ENCODE results near the gene ALOX12B. TPM values are rescaled to one million over a fixed set of nuclear protein-coding genes. Genes with fewer than 3 reads are reported as not detected.

ALOX12B gene
- total and polyA plus RNA-seq, 2 of the 13 experiments (the other 11 are each of a cell fraction or from before 2014, with no cell fraction given), result 0.13 TPM; not detected in 1

DNA sequence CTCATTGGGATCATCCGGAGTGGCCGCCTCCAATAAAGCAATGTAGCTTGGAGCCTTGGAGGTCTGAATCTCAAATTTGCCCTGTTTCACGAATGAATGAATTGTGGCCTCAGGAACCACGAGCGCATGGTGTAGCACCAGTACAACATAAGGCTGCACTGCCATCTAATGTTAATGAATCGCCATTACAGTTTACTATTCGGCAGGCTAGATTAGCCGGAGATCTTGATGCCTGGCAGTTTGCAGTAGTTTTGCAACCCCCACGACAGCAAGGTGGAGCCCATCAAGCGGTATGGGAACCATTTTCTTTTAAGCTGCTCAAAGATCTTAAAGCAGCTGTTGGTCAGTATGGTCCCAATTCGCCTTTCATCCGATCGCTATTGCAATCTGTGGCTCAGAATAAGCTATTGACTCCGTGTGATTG lies 29.8 kb downstream of the ALOX12B start (continued):
- 0 out of 2 replicates have a peak, but pooled peaks have one; percentile 55 for TF ChIP-seq ZFP82 (CRISPR knock-in tag; IDR thresholded peaks at IDR 0.05; ENCODE audit: borderline replicate concordance)
- TF ChIP-seq ZNF274 (CRISPR knock-in tag; IDR thresholded peaks at IDR 0.05), result peak; percentile 51; the same call in 1 of the 2 replicates
- TF ChIP-seq MAZ (IDR thresholded peaks at IDR 0.05; ENCODE audit: borderline replicate concordance, low read depth, low read length), result no peak
- 0 out of 2 replicates have a peak, but pooled peaks have one; percentile 13 for TF ChIP-seq MAZ (CRISPR knock-in tag; IDR thresholded peaks at IDR 0.05; ENCODE audit: low read depth)
- TF ChIP-seq, protein P1, sequence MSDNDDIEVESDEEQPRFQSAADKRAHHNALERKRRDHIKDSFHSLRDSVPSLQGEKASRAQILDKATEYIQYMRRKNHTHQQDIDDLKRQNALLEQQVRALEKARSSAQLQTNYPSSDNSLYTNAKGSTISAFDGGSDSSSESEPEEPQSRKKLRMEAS (IDR thresholded peaks at IDR 0.05), result peak; percentile 75
- no peak for TF ChIP-seq HNRNPH1 (optimal IDR thresholded peaks at IDR 0.05; ENCODE audit: low read depth, low read length)
- TF ChIP-seq ZFYVE20 (CRISPR knock-in tag; IDR thresholded peaks at IDR 0.05; ENCODE audit: borderline replicate concordance, low read depth), result no peak
- TF ChIP-seq NR1H2 (CRISPR knock-in tag; IDR thresholded peaks at IDR 0.05; ENCODE audit: borderline replicate concordance, low read depth), result no peak
- no peak for TF ChIP-seq ZNF10 (CRISPR knock-in tag; IDR thresholded peaks at IDR 0.05; ENCODE audit: borderline replicate concordance, low read depth)
- 0 out of 2 replicates have a peak, but pooled peaks have one; percentile 12 for TF ChIP-seq ZNF205 (CRISPR knock-in tag; IDR thresholded peaks at IDR 0.05)
- TF ChIP-seq SMC3 (IDR thresholded peaks at IDR 0.05; ENCODE audit: low read length), result peak; percentile 64
- TF ChIP-seq CREB1 (IDR thresholded peaks at IDR 0.05), result no peak
- TF ChIP-seq CREB1 (CRISPR knock-in tag; IDR thresholded peaks at IDR 0.05), result 0 out of 2 replicates have a peak, but pooled peaks have one; percentile 34
- no peak for TF ChIP-seq ZNF34 (CRISPR knock-in tag; IDR thresholded peaks at IDR 0.05; ENCODE audit: borderline replicate concordance)
- TF ChIP-seq TMF1 (CRISPR knock-in tag; IDR thresholded peaks at IDR 0.05; ENCODE audit: low read depth), result 0 out of 2 replicates have a peak, but pooled peaks have one; percentile 10
- peak; percentile 49 for TF ChIP-seq SAP130 (CRISPR knock-in tag; IDR thresholded peaks at IDR 0.05; ENCODE audit: low read depth)
- TF ChIP-seq RXRB (CRISPR knock-in tag; IDR thresholded peaks at IDR 0.05; ENCODE audit: borderline replicate concordance), result peak; percentile 7; the same call in 1 of the 2 replicates
- TF ChIP-seq NONO (IDR thresholded peaks at IDR 0.05), result no peak
- TF ChIP-seq NONO (CRISPR knock-in tag; conservative IDR thresholded peaks at IDR 0.05), result 0 out of 2 replicates have a peak, but pooled peaks have one; percentile 61
- TF ChIP-seq CEBPB (IDR thresholded peaks at IDR 0.05; ENCODE audit: borderline replicate concordance, low read depth, low read length), result peak; percentile 18; the same call in 1 of the 2 replicates
- 0 out of 2 replicates have a peak, but pooled peaks have one; percentile 25 for TF ChIP-seq ZNF160 (CRISPR knock-in tag; IDR thresholded peaks at IDR 0.05)
- TF ChIP-seq ZNF788 (CRISPR knock-in tag; IDR thresholded peaks at IDR 0.05; ENCODE audit: borderline replicate concordance), result no peak
- no peak for TF ChIP-seq STAT6 (CRISPR knock-in tag; IDR thresholded peaks at IDR 0.05; ENCODE audit: borderline replicate concordance)
- peak; percentile 94; the same call in 1 of the 2 replicates for TF ChIP-seq ZNF816 (CRISPR knock-in tag; IDR thresholded peaks at IDR 0.05; ENCODE audit: borderline replicate concordance)
- TF ChIP-seq KLF12 (CRISPR knock-in tag; IDR thresholded peaks at IDR 0.05; ENCODE audit: borderline replicate concordance), result 0 out of 2 replicates have a peak, but pooled peaks have one; percentile 25
- no peak for TF ChIP-seq ZNF235 (CRISPR knock-in tag; IDR thresholded peaks at IDR 0.05; ENCODE audit: borderline replicate concordance)
- TF ChIP-seq, protein P2, sequence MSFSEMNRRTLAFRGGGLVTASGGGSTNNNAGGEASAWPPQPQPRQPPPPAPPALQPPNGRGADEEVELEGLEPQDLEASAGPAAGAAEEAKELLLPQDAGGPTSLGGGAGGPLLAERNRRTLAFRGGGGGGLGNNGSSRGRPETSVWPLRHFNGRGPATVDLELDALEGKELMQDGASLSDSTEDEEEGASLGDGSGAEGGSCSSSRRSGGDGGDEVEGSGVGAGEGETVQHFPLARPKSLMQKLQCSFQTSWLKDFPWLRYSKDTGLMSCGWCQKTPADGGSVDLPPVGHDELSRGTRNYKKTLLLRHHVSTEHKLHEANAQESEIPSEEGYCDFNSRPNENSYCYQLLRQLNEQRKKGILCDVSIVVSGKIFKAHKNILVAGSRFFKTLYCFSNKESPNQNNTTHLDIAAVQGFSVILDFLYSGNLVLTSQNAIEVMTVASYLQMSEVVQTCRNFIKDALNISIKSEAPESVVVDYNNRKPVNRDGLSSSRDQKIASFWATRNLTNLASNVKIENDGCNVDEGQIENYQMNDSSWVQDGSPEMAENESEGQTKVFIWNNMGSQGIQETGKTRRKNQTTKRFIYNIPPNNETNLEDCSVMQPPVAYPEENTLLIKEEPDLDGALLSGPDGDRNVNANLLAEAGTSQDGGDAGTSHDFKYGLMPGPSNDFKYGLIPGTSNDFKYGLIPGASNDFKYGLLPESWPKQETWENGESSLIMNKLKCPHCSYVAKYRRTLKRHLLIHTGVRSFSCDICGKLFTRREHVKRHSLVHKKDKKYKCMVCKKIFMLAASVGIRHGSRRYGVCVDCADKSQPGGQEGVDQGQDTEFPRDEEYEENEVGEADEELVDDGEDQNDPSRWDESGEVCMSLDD (CRISPR knock-in tag; IDR thresholded peaks at IDR 0.05; ENCODE audit: borderline replicate concordance), result no peak

All from HepG2 (cell line).